SK-N-MC (cell line): ENCODE data around the gene USP40.

Source experiments
- DNase-seq: peaks from one replicate; pipeline ENCODE4 v3.0.0-alpha.2; 2011; ENCODE audit warnings: low read depth, low spot score
- H3K27ac ChIP-seq: fragments of 200-600 bp; sonication (generic); 2 replicates; pipeline ENCODE4 v1.5.1; 2016; ENCODE audit warnings: mixed run types
- H3K36me3 ChIP-seq: fragments of 200-600 bp; sonication (generic); 2 replicates; pipeline ENCODE4 v1.6.1; 2017; ENCODE audit warnings: antibody characterized with exemption, low read length, mixed read lengths; ENCODE audit not compliant: insufficient read depth
- H3K4me3 ChIP-seq: fragments of 200-600 bp; sonication (generic); 2 replicates; pipeline ENCODE4 v1.5.1; 2016
- H3K9ac ChIP-seq: fragments of 200-600 bp; sonication (generic); 2 replicates; pipeline ENCODE4 v1.8.0; 2017; ENCODE audit warnings: mixed run types, mixed read lengths; ENCODE audit not compliant: insufficient read length
- H3K9me3 ChIP-seq: fragments of 200-600 bp; sonication (generic); 2 replicates; pipeline ENCODE4 v1.6.1; 2017; ENCODE audit warnings: low read depth, mild to moderate bottlenecking, antibody characterized with exemption, low read length, moderate library complexity, mixed read lengths
- EZH2 ChIP-seq: fragments of 200-600 bp; sonication (generic); IDR thresholded peaks from one replicate; pipeline ENCODE4 v1.6.1; 2017; ENCODE audit warnings: antibody characterized with exemption
- FOXP2 ChIP-seq: optimal IDR thresholded peaks from 2 replicates; pipeline ENCODE3; 2011; ENCODE audit warnings: mild to moderate bottlenecking, moderate library complexity; ENCODE audit not compliant: insufficient read depth; ENCODE audit errors: extremely low read length, control extremely low read depth
- POLR2AphosphoS5 ChIP-seq: IDR thresholded peaks from 2 replicates; pipeline ENCODE4 v1.6.1; 2012; ENCODE audit warnings: mild to moderate bottlenecking, low read depth, low read length, borderline replicate concordance

Gene USP40

DNA sequence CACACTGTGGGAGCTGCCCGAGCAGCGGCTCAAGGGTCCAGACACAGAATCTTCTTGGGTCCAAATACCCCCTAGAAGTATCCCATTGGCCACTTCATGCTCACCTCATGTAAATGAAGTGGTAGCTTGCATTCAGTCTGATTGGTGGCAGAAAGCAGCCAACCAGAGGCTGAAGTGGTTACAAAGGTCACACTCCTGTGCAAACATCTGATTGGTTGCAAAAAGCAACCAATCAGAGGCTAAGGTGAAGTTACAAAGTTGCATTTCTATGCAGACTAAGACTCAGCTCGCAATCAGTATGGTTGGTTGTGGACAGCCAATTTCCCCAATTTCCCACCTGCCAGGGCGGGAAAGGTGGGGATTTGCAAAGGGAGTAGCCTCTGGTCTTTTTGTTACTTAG lies 118.0 kb downstream of the USP40 start:
- no peak for DNase-seq
- no peak overlapping the region for H3K9ac ChIP-seq
- peak overlapping the region; percentile 35; the same call in 1 of the 2 replicates for H3K27ac ChIP-seq
- H3K4me3 ChIP-seq, result no peak overlapping the region
- TF ChIP-seq EZH2, result no peak
- no peak for TF ChIP-seq FOXP2
- no peak for TF ChIP-seq POLR2AphosphoS5
- peaks cover 92% of the 10 kb centered on the region for H3K36me3 ChIP-seq
- H3K9me3 ChIP-seq, result no peaks in the 10 kb centered on the region

- H3K36me3 ChIP-seq, result peaks cover 92% of the 10 kb centered on the region
- H3K9ac ChIP-seq, result no peak overlapping the region
- TF ChIP-seq FOXP2, result no peak
- TF ChIP-seq EZH2, result no peak
- no peak overlapping the region for H3K4me3 ChIP-seq
- H3K9me3 ChIP-seq, result no peaks in the 10 kb centered on the region
- no peak for DNase-seq
- H3K27ac ChIP-seq, result peak overlapping the region; percentile 35; the same call in 1 of the 2 replicates
Observed at GRCh38 chr2:233448220-233448559, 118.4 kb downstream of the USP40 start.

DNA sequence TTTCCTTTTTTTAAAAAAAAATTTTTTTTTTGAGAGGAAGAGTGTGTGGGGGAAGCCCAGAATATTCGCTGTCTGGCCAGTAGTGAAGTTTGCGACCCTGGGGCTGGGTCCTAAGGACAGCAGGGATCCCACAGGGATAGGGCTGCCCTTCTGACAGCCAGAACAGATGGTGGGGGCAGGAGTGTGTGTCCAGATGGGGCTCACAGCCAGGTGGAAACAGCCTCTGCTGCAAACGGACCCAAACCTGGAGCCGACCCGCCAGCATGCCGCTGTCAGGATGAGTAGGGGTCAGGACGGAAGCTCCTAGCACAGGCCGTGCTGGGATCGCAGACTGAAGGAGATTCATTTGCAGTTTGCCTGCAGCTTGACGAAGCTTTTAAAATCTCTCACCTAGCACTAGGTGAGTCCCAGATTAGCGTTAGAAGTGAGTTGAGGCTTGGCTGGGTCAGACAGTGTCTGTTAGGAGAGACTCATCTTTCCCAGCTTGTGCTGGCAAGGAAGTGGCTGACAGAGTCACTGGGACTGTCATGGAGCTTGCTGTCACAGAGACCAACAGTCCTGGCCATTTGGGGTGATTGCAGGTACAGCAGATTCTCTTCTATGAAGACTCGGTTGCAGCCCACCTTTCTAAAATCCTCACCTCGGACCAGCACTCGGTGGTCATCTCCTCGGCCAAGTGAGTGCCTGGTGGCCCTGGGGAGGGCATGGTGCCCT lies 118.9 kb downstream of the USP40 start:
- no peak for DNase-seq
- no peak for TF ChIP-seq POLR2AphosphoS5
- no peak for TF ChIP-seq EZH2
- no peak for TF ChIP-seq FOXP2
- Histone ChIP-seq H3K27ac (peak overlapping the region; percentile 35; the same call in 1 of the 2 replicates), H3K9ac (no peak overlapping the region), H3K36me3 (peaks cover 91% of the 10 kb centered on the region), H3K9me3 (no peaks in the 10 kb centered on the region), H3K4me3 (no peak overlapping the region)

DNA sequence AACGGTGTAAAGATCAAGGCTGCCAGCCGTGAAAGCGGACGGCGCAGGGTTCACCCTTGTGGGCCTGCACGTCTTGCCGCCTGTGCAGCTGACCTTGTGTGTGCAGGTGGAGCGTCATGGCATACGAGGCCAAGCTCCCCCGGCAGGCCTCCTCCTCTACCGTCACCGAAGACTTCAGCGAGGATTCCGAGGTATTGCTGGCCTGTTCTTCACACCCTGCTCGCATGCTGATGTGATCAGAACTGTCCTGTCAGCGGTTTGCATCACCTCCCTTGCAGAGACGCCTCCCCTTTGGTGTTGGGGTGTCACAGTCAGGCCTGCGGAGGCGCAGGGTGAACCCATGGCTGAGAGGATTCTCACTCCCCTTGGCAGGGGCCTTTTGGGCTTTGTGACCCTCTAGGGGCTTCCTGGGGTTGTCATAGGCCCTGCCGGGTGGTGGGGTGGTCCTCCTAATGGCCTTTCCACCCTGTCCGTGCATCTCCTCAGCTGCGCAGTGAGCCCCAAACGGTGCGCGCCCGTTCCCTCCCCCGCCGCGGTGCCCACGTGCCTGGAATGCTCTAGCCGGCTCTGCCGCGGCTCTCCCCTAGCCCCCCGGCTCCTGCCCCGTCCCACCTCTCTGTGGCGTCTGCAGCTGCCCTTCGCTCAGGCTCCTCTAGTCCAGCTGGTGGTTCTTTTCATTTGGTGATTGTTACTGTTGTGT lies 119.8 kb downstream of the USP40 start:
- H3K27ac ChIP-seq, result peak overlapping the region; percentile 35; the same call in 1 of the 2 replicates
- no peak overlapping the region for H3K4me3 ChIP-seq
- no peak overlapping the region for H3K9ac ChIP-seq
- H3K36me3 ChIP-seq, result peaks cover 86% of the 10 kb centered on the region
- DNase-seq, result no peak
- no peaks in the 10 kb centered on the region for H3K9me3 ChIP-seq
- TF ChIP-seq FOXP2 (no peak), EZH2 (no peak), POLR2AphosphoS5 (no peak)

DNA sequence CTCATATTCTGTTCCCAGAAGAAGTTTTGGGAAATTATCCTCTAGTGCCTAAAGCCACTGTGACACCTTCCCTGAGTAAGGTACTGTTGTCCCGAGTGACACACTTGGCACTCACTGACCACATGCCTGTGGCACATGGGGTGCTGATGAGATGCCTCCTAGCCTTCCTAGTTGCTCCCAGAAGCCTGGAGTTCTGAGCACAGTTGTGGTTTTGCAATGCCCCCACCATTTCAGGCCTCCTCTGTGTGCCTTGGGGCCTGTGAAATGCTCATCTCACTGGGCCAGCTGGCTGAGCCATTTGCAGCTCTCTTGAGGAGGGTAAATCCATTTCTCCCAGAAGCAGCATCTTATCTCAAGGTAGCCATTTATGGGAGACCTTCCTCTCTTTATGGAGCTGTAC lies 120.5 kb downstream of the USP40 start:
- H3K36me3 ChIP-seq, result peaks cover 80% of the 10 kb centered on the region
- H3K9ac ChIP-seq, result no peak overlapping the region
- H3K4me3 ChIP-seq, result no peak overlapping the region
- peak overlapping the region; percentile 35 for H3K27ac ChIP-seq
- DNase-seq, result no peak
- no peaks in the 10 kb centered on the region for H3K9me3 ChIP-seq
- TF ChIP-seq EZH2 (no peak), FOXP2 (no peak), POLR2AphosphoS5 (no peak)

DNA sequence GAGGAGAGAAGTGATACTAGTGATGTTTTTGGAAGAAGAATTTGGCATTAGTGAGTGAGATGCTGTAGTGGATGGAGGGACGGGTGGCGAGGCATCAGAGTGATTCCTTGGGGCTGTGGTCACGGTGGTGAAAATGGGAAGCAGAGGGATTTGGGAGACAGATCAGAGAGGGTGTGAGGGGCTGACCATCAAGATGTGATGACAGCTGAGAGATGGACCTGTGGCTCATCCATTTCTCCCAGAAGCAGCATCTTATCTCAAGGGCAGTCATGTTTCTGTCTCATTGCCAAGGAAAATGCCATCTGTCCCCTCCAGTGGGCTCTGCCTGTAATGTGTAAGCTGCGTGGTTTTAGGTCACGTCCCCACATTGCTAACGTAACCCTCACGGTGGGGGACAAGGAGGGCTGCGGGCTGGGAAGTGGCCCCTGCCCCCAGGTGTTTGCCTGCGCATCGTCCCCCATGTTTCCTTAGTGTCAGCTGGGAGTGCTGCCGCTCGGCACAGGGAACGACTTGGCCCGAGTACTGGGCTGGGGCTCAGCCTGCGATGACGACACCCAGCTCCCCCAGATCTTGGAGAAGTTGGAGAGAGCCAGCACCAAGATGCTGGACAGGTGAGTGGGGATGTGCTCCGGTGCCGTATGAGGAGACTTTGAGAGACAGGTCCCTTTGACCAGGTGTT lies 121.3 kb downstream of the USP40 start:
- H3K9ac ChIP-seq, result no peak overlapping the region
- no peak overlapping the region for H3K27ac ChIP-seq
- no peak for DNase-seq
- TF ChIP-seq EZH2, result no peak
- no peak for TF ChIP-seq POLR2AphosphoS5
- TF ChIP-seq FOXP2, result no peak
- no peak overlapping the region for H3K4me3 ChIP-seq
- peaks cover 71% of the 10 kb centered on the region for H3K36me3 ChIP-seq
- H3K9me3 ChIP-seq, result no peaks in the 10 kb centered on the region

- no peak for DNase-seq
- Histone ChIP-seq H3K4me3 (no peak overlapping the region), H3K9me3 (no peaks in the 10 kb centered on the region), H3K36me3 (peaks cover 64% of the 10 kb centered on the region), H3K9ac (no peak overlapping the region), H3K27ac (peak overlapping the region; percentile 69; the same call in 1 of the 2 replicates)
- TF ChIP-seq POLR2AphosphoS5, result no peak
- no peak for TF ChIP-seq EZH2
- TF ChIP-seq FOXP2, result no peak
Observed at GRCh38 chr2:233444501-233444900, 122.1 kb downstream of the USP40 start.

DNA sequence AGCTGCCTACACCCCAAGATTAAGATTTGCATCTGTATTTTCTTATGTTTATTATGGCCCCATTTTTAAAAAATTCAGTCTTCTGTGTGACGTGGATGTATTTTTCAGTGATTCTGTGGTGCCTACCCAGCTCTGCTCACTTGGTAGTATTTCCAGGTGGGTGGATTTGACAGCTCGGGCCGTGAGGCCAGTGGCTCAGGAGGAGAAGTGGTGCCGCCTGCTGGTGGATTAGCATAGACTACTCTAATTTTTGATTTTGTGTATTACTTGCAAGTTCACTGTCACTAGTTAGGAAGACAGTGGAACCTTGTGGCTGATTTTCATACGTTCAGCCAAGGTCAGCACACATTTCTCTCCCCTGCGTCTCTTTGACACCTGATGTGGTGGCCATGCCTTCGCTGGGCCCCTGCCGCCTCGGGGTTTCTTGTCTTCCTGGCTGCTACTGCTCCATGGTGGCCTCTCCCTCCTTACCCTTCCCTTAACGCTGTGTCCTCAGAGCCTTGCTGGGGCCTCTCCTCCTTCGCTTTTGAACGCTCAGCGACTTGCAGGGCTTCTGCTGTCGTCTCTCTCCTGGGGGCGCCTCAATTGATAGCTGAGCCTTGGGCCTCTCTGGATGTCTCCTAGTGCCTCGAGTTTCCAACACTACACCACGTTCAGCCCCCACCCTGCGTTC lies 122.9 kb downstream of the USP40 start:
- peaks cover 55% of the 10 kb centered on the region for H3K36me3 ChIP-seq

More for the DNA sequence above, 122.9 kb downstream of the USP40 start:
- H3K4me3 ChIP-seq, result no peak overlapping the region
- H3K27ac ChIP-seq, result peak overlapping the region; percentile 69
- H3K9ac ChIP-seq, result peak overlapping the region; percentile 55
- DNase-seq, result peak; percentile 47
- TF ChIP-seq POLR2AphosphoS5 (no peak), EZH2 (no peak), FOXP2 (no peak)
- H3K9me3 ChIP-seq, result no peaks in the 10 kb centered on the region
